GM18520 (cell line): Measurements from ENCODE around the gene C11orf24.
A peak's percentile ranks its signal among the peaks of the same experiment; 100 is the strongest.

ENCODE experiments used
- ATAC-seq: cut with Tn5 transposase; IDR thresholded peaks from one replicate; pipeline ENCODE4 v1.9.1; 2021; ENCODE audit not compliant: unreplicated experiment

The C11orf24 gene

GRCh38 chr11:68271781-68272608 is at the start of gene C11orf24:
Gene C11orf24 (minus strand): TSS chr11:68271973. CDS start chr11:68263767, 8,206 bp downstream.
- ATAC-seq: peak; percentile 67

- ATAC-seq: no peak
Measured at GRCh38 chr11:68317147-68317785, 45.5 kb upstream of the C11orf24 start.

GRCh38 chr11:68315171-68315920 is 43.6 kb upstream of the C11orf24 start:
- ATAC-seq: no peak

- ATAC-seq: no peak
Measured at GRCh38 chr11:68314203-68315170, 42.7 kb upstream of the C11orf24 start.

GRCh38 chr11:68313574-68314202 is 41.9 kb upstream of the C11orf24 start:
- no peak for ATAC-seq

- ATAC-seq: no peak
Measured at GRCh38 chr11:68312780-68313573, 41.2 kb upstream of the C11orf24 start.

GRCh38 chr11:68312117-68312779 is 40.5 kb upstream of the C11orf24 start, which contains the start of gene LRP5:
Gene LRP5 (plus strand): TSS chr11:68312591. CDS start chr11:68312715, 124 bp downstream.
- no peak for ATAC-seq

DNA sequence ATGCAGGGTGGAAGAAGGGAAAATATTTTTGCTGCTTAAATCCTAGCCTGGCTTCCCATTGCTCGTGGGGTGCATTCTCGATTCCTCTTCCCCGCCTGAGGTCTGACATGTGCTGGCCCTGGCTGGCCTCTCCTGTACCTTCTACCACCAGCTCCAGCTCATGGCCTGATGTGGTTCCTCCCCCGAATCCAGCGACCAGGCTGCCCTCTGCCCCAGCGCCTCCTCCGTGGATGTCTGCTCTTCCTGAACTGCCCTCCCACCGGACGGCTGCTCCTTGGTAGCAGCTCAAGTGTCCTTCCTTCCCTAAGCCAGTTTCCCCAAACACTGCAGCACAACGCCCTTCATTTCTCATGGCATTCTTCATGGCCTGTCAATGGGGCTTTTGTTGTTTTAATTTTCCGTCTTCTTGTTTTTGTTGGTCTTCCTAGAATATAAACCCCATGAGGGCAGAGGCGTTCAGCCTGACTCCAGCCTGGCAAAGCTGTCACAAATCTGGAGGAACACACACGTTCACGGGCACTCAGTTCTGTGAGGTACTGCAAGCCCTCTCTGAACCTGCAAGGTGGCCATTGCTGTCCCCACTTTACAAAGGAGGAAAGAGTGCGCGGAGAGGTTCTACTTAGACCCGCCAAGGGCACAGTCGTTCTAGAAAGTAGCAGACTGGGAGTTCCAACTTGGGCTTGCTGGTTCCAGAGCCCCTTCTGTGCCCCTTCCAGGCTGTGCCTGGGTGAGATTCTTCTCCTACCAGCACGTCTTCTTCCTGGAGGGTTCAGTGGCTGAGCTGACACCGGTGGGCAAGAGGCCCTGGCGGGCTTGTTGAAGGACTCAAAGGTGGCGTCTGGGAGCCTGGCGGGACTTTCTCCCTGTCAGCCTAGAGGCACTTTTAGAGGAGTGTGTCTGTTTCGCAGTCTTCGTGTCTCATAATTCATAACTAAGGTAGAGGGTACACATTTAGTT is 39.7 kb upstream of the C11orf24 start:
- no peak for ATAC-seq

DNA sequence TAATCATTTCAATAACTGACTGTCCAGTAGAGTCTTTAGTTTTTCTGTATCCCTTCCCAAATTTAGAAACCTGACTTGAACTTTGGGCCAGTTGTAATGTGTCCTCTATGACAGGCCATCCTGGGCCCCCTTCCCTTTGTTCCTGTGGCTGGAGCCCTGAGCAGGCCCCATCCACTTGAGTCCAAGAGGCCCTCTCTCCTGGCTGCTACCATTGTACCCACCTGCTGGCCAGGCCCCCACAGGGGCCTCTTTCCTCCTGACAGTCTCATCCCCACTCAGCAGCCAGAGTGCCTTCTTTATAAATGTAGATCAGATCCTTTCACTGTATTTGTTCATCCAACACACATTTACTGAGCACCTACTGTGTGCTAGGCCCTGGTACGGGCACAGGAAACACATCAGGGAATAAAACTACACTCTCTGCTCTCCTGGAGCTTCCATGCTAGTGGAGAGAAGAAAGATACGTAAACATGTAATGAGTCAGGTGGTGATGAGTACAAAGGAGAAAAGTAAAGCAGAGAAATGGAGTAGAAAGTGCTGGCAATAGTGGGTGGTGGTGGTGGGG is 37.9 kb upstream of the C11orf24 start:
- ATAC-seq: no peak

GRCh38 chr11:68308068-68308467 is 36.3 kb upstream of the C11orf24 start:
- ATAC-seq: no peak

- ATAC-seq: no peak
Measured at GRCh38 chr11:68306636-68307035, 34.9 kb upstream of the C11orf24 start.

- ATAC-seq: no peak
Measured at GRCh38 chr11:68303982-68304780, 32.4 kb upstream of the C11orf24 start.

DNA sequence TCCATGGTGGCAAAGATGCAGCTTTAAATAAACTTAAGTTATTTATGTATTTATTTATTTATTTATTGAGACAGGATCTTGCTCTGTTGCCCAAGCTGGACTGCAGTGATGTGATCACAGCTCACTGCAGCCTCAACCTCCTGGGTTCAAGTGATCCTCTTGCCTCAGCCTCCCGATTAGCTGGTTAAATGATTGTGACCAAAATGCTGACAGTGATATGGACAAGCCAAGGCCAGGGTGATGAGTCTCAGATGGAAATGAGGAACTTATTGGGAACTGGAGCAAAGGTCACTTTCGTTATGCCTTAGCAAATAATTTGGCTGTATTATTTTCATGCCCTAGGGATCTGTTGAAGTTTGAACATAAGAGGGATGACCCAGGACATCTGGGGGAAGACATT is 31.3 kb upstream of the C11orf24 start:
- no peak for ATAC-seq

GRCh38 chr11:68302670-68303069 is 30.9 kb upstream of the C11orf24 start:
- ATAC-seq: no peak

DNA sequence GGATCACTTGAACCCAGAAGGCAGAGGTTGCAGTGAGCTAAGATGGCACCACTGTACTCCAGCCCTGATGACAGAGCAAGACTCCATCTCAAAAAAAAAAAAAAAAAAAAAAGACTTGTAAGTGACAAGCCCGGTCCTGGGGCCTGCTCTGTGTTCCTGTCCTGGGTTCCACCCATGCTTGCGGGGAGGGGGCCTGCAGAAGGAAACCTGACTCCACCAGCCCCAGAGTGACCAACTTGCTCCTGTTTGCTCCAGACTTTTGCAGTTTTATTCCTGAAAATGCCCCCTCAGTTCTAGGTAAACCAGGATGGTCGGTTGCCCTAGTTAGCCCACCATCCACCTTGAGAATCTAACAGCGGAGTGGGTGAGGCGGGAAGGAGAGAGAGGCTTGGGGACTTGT is 30.5 kb upstream of the C11orf24 start:
- ATAC-seq: no peak

DNA sequence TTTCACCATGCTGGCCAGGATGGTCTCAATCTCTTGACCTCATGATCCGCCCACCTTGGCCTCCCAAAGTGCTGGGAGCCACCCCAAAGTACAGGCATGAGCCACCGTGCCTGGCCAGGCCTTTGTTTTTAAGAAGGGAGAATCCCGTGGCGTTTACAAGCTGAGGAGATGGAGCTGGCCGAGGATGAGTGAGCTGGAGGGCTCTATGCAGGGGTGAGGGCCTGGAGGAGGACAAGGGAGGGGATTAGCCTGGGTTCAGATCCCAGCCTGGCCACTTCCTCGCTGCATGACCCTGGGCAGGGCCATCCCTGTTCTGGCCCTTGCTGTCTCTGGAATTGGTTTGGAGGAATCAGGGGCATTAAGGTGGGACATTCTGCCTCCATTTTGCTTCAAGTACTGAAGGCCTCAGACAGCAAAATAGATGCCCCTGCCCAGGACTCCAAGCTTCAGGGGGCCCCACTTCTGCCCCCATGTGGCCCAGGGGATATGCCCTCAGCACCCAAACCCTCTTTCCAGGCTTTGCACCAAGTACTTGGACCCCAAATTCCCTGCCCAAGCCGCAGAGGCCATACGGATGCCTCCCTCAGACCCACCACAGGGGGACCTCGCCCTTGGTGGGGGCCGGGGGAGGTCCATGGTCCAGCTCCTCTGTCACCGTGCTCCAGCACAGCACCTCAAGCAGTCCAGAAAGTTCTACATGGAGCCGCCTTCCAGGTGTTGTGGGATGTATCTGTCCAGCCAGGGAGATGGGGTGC is 28.5 kb upstream of the C11orf24 start:
- ATAC-seq: no peak
